ENCODE measurements around the gene CNNM4.

Gene CNNM4

GRCh38 chr2:96861074-96861473 is 100.4 kb downstream of the CNNM4 start:
- no peak for DNase-seq
